Pulmonary artery endothelial cell (primary cell): ENCODE measurements around the gene SPINDOC. TPM values are rescaled to one million over a fixed set of nuclear protein-coding genes. Genes with fewer than 3 reads are reported as not detected.
"Not testable (repeated sequence)": the region's sequence is repeated elsewhere in the genome, so short reads cannot be mapped to it uniquely, and the experiment has no call there.

Experiments
- DNase-seq: peaks from one replicate; pipeline ENCODE4 v3.0.0-alpha.2; 2011; ENCODE audit warnings: low read depth, low spot score
- total RNA-seq: library from RNA; depleted of rRNA; stranded (reverse); fragments of >200 nt; gene quantifications from 2 replicates; pipeline ENCODE4 v1.2.3, GENCODE V29; 2014

SPINDOC gene, protein sequence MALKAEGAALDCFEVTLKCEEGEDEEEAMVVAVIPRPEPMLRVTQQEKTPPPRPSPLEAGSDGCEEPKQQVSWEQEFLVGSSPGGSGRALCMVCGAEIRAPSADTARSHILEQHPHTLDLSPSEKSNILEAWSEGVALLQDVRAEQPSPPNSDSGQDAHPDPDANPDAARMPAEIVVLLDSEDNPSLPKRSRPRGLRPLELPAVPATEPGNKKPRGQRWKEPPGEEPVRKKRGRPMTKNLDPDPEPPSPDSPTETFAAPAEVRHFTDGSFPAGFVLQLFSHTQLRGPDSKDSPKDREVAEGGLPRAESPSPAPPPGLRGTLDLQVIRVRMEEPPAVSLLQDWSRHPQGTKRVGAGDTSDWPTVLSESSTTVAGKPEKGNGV
- 17.1 and 29.0 TPM in 2 replicates for total RNA-seq

GRCh38 chr11:63813035-63813562, at the start of gene SPINDOC:
Gene SPINDOC (plus strand): TSS chr11:63813456. CDS start chr11:63813687, 231 bp downstream.
- DNase-seq, result no peak

DNA sequence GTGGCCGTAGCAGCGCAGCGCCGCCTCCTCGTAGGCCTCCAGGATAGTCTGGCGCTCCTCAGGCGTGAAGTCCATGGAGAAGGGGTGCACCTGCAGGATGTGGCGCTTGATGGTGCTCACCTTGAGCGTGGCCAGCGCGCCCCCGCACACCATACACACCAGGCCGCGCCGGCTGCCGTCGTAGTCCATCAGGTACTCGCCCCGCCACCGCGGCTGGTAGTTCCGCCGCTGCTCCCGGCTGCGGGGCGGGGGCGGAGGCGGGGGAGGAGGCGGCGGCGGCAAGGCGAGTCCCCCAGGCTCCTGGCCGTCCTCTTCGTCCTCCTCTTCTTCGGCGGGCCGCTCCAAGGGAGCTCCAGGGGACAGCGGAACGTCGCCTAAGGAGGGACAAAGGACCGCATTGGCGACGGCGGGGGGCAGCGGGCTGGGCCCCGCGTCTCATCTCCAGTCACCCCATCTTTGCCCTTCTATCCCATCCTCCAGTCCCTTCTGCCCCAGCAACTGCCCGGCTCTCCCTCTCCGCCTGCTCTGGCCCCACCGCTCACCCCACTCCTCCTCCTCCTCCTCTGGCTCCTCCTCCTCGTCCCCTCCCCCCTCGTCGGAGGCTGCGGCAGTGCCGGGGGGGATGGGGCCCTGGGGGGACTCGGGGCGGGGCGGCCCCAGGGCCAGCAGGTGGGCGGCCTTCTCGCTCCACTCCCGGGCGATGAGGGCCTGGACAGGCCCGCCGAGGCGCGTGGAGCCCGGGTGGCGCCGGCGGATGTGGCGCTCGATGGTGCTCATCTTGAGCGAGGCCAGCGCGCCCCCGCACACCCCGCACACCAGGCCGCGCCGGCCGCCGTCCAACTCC, 49.5 kb upstream of the SPINDOC start:
- DNase-seq, result no peak

DNA sequence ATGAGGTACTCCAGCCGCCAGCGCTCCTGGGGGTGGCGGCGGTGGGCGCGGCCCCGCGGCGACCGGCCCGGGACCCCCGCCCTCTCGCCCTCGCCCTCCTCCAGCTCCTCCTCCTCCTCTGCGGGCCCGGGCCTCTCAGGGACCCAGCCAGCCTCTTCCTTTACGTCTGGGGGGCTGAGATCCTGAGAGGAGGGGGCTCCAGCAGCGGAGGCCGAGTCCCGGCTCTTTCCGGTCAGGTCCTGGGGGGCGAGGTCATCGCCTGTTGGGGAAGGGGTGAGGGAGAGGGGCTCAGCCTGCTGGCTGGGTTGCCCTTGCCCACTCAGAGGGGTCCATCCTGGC, 48.9 kb upstream of the SPINDOC start:
- no peak for DNase-seq

GRCh38 chr11:63764679-63765647, 48.3 kb upstream of the SPINDOC start:
- DNase-seq, result no peak

GRCh38 chr11:63765688-63766241, 47.5 kb upstream of the SPINDOC start:
- DNase-seq, result no peak

DNA sequence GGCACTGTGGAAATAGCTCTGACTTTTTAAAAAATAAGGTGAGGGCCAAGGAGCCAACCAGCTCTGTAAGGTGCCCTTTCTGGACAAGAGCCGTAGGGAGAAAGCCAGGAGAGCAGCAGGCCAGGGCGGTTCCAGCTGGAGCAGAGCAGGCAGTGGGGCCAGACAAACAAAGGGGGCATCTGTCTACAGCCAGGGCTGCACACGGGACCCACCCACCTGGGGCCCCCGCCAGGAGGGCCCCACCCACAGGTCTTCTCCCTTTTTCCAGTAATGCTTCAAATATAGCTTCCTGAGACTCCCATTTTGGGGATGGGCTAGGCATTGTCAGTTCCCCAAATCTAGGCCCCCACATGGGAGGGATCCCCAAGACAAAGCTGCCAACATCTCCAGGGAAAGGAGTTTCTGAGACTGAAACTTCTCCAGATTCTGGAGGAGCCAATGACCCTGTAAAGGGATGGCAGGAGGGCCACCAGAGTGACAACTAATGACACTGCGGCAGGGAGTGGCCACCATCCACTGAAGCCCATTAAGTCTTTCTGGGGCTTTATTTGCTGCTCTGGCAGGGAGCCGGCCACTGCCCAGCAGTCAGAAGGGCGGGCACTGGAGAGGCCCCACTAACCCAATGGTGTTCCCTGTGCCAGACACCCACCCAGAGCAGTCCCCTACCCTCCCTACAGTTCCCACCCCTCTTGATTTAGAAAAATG, 46.6 kb upstream of the SPINDOC start:
- no peak for DNase-seq

DNA sequence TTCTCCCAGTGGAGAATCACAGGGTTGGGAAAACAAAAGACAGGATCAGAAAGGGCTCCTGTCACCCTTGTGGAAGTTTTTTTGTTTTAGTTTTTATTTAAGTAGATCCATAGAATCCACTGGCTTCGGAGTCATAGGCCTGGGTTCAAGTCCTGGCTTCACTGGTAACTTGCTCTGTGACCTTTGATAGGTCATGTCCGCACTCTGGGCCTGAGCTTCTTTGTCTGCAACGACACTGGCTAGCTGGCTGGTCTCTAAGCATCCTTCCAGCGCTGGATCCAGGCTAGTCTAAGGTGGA, 46.0 kb upstream of the SPINDOC start:
- no peak for DNase-seq

GRCh38 chr11:63767565-63768236, 45.6 kb upstream of the SPINDOC start:
- DNase-seq, result peak; percentile 44

GRCh38 chr11:63768237-63769041, 44.8 kb upstream of the SPINDOC start, which contains the start of gene ZFTA:
Gene ZFTA (minus strand): TSS chr11:63768775. CDS start chr11:63768622, 153 bp downstream.
- DNase-seq, result no peak

- DNase-seq, result no peak
Observed at GRCh38 chr11:63769042-63769713, 44.1 kb upstream of the SPINDOC start.

DNA sequence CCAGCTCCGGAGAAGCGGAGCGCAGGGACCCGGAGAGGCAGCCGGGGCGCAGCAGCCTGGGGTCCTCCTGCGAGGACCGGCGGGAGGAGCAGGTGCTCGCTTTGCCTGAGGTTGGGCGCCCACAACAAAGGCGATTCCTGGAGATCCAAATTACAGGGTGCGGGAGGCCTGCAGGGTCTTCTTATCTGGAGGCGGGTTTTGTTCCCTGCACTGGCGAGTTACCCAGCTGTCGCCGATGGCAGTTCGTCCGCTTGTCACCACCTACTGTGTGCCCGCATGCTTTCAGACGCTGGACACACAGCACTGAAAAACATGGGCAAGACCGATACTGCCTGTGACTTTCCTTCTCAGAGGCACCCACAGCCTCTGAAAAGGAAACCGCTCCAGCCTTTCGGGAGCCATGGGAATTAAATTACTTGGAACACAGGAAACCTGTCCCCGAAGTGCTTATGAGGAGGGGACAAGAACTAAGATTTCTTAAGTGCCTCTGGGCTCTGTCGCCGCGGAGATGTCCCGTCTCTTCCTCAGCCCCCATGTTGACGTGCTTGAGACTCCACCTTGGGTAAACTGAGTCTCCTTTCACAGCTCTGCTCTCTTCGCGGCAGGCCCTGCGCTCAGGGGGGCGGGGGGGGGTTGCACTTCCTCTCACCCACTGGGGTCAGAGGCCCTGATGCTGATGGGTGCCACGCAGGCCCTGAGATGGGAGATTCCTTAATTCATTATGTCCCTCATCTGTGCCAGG, 43.4 kb upstream of the SPINDOC start:
- no peak for DNase-seq

DNA sequence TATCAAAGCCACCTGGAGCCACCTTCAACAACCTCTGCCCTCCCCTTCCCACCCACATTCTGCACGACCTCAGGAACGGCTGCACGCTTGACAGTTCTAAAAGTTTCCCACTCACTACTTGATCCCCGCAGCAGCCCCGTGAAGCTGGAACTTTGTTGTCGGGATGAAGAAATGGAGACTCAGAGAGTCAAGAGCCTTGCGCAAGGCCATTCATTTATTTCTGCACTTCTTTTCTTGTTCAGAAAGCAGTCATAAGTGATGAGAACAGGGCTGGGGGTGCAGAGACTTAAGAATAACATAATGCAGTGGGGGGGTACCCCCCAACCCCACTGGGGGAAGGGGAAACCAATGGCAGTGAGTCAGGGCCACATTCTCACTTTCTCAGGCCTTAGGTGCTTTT, 42.5 kb upstream of the SPINDOC start:
- DNase-seq, result no peak

DNA sequence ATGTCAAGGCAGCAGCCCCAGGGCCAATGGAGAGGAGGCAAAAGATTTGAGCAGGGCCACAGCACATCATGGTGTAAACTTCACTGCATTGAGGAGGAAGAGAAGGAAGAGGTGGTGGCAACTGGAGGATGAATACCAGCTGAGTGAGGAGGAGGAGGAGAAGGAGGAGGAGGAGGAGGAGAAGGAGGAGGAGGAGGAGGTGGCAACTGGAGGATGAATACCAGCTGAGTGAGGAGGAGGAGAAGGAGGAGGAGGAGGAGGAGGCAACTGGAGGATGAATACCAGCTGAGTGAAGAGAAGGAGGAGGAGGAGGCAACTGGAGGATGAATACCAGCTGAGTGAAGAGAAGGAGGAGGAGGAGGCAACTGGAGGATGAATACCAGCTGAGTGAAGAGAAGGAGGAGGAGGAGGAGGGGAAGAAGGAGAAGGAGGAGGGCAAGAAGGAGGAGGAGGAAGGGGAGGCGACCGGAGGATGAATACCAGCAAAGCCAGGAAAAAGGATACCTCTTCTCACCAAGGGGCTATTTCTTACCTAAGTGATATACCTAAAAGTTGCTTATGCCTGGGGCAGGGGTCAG, 41.4 kb upstream of the SPINDOC start:
- not testable (repeated sequence) for DNase-seq

DNA sequence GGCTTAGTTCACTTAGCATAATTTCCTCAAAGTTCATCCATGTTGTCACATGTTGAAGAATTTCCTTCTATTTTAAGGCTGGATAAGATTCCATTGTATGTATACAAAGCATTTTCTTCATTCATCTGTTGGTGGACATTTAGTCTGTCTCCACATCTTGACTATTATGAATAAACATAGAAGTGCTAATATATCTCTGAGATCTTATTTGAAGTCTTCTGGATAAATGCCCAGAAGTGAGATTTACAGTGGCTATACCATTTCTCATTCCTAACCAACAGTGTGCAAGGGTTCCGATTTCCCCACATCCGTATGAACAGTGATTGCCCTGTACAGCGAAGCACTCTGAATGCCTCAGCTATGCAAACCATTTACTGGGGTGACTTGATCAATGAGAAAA, 38.1 kb upstream of the SPINDOC start:
- DNase-seq, result no peak

DNA sequence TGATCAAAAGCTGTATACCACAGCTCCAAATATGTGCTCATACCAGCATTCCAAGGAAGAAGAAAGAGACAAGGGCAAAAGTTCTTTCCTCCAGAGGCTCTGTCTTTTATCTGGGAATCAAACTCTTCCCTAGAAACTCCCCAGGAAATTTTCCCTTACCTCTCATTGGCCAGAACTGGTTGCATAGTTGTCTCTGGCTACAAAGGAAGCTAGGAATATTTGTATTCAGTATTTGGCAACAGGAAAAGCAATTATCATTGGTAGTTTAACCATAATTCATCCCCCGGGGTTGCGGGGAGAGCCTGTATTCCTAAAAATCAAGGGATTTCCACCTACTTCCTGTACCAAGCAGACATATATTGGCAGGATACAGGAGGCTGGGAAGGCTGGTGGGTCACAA, 34.2 kb upstream of the SPINDOC start:
- DNase-seq, result no peak

DNA sequence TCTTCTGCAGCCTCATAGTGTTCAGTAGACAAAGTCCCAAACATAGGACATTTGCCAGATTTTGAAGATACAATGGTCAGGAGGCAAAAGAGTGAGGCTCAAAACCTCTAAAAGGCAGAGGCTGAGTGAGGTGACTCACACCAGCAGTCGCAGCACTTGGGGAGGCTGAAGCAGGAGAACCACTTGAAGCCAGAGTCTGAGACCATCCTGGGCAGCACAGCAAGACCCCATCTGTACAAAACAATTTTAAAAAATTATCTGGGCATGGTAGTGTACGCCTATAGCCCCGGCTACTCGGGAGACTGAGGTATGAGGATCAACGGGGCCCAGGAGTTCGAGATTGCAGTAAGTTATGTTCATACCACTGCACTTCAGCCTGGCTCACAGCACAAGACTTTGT, 30.5 kb upstream of the SPINDOC start:
- no peak for DNase-seq

DNA sequence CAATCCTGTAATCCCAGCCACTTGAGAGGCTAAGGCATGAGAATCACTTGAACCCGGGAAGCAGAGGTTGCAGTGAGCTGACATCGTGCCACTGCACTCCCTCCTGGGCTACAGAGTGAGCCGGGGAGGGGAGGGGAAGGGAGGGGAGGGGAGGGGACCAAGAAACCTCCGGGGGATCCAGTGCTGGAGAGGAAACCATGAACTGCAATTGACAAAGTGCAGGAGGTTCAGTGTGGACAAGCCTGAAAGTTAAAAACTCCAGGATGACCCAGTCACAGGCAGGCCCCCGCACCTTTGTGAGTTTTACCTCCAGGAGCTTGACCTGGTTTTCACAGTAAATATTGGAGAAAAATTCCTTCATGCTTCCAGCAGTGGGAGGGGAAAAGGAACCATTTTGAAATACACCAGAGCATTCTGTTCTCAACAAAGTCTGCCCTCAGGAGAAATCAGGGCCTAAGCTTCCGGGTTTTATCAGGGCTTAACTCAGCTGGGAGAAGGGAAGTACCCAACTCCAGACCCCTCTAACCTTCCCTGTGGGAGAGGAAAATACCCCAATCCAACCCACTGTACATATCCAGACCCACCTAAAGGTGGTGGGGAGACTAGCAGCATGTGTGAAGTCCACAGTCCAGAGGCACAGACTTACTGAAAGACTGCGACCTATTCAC, 29.2 kb upstream of the SPINDOC start:
- DNase-seq, result no peak
